Measurements from ENCODE around the gene OR8G5.

DNA sequence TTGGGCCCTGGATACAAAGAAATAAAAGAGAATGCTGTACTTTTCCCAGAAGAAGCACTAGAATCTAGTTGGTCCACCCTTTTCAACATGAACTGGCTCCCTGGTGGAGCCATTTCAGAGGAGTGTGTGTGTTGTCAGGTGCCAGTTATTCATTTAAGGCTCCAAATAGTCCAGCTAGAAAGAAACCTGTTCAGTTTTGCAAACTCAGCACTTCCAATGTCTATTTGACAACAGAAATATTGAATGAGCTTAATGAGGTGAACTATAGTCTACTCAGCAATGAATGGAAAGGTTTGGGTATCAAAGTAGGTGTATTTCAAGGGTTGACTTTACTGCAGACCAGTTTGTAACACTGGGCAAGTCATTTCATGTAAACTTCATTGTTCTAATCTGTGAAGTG, 55.5 kb downstream of the OR8G5 start:
- TF ChIP-seq, protein P1, sequence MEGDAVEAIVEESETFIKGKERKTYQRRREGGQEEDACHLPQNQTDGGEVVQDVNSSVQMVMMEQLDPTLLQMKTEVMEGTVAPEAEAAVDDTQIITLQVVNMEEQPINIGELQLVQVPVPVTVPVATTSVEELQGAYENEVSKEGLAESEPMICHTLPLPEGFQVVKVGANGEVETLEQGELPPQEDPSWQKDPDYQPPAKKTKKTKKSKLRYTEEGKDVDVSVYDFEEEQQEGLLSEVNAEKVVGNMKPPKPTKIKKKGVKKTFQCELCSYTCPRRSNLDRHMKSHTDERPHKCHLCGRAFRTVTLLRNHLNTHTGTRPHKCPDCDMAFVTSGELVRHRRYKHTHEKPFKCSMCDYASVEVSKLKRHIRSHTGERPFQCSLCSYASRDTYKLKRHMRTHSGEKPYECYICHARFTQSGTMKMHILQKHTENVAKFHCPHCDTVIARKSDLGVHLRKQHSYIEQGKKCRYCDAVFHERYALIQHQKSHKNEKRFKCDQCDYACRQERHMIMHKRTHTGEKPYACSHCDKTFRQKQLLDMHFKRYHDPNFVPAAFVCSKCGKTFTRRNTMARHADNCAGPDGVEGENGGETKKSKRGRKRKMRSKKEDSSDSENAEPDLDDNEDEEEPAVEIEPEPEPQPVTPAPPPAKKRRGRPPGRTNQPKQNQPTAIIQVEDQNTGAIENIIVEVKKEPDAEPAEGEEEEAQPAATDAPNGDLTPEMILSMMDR (IDR thresholded peaks at IDR 0.05; ENCODE audit: insufficient read depth, low read length, poor library complexity, severe bottlenecking), result no peak
- no peak for TF ChIP-seq EZH2phosphoT487 (conservative IDR thresholded peaks at IDR 0.05; ENCODE audit: low read length)

Data from SU-DHL-6 (cell line).